Cerebellar cortex (tissue), 1 donor: ENCODE measurements around the gene NDUFAF5.

ENCODE experiments used
- DNase-seq: peaks from one replicate; pipeline ENCODE4 v3.0.0-alpha.2; 2015; ENCODE audit warnings: low spot score

The NDUFAF5 gene

GRCh38 chr20:13778827-13779226 lies 6.0 kb upstream of the NDUFAF5 start:
- no peak for DNase-seq

GRCh38 chr20:13783528-13783927 lies 1.3 kb upstream of the NDUFAF5 start:
- DNase-seq = no peak

GRCh38 chr20:13784271-13784892 lies 446 bp upstream of the NDUFAF5 start:
- DNase-seq = no peak

GRCh38 chr20:13786143-13786828 lies 1.5 kb downstream of the NDUFAF5 start:
- no peak for DNase-seq

- DNase-seq = peak; percentile 63
Observed at GRCh38 chr20:13788167-13788834, 3.5 kb downstream of the NDUFAF5 start.

GRCh38 chr20:13790708-13791107 lies 5.9 kb downstream of the NDUFAF5 start:
- no peak for DNase-seq

GRCh38 chr20:13791540-13792459 lies 7.0 kb downstream of the NDUFAF5 start:
- no peak for DNase-seq

GRCh38 chr20:13793001-13793400 lies 8.2 kb downstream of the NDUFAF5 start:
- DNase-seq = no peak

GRCh38 chr20:13794667-13795066 lies 9.8 kb downstream of the NDUFAF5 start:
- no peak for DNase-seq

- no peak for DNase-seq
Observed at GRCh38 chr20:13799040-13799439, 14.2 kb downstream of the NDUFAF5 start.

- no peak for DNase-seq
Observed at GRCh38 chr20:13799974-13800373, 15.1 kb downstream of the NDUFAF5 start.

- peak; percentile 98 for DNase-seq
Observed at GRCh38 chr20:13800728-13801134, 15.9 kb downstream of the NDUFAF5 start.

- DNase-seq = no peak
Observed at GRCh38 chr20:13809373-13809772, 24.5 kb downstream of the NDUFAF5 start.

GRCh38 chr20:13809855-13810254 lies 25.0 kb downstream of the NDUFAF5 start:
- no peak for DNase-seq

GRCh38 chr20:13810446-13810845 lies 25.6 kb downstream of the NDUFAF5 start:
- DNase-seq = no peak

- no peak for DNase-seq
Observed at GRCh38 chr20:13813910-13814309, 29.1 kb downstream of the NDUFAF5 start.

GRCh38 chr20:13814672-13815071 lies 29.8 kb downstream of the NDUFAF5 start:
- no peak for DNase-seq

- no peak for DNase-seq
Observed at GRCh38 chr20:13816757-13817156, 31.9 kb downstream of the NDUFAF5 start.

- DNase-seq = no peak
Observed at GRCh38 chr20:13817342-13817741, 32.5 kb downstream of the NDUFAF5 start.

- peak; percentile 71 for DNase-seq
Observed at GRCh38 chr20:13819885-13820645, 35.2 kb downstream of the NDUFAF5 start.

GRCh38 chr20:13821876-13822275 lies 37.0 kb downstream of the NDUFAF5 start:
- no peak for DNase-seq
